Activated T-cell treated with anti-CD3 and anti-CD28 coated beads for 1 hour (primary cell): ENCODE results near the gene STX12.

Experiments
- DNase-seq: peaks from one replicate; pipeline ENCODE4 v3.0.0-alpha.2; 2020; ENCODE audit warnings: low read depth

Gene STX12

DNA sequence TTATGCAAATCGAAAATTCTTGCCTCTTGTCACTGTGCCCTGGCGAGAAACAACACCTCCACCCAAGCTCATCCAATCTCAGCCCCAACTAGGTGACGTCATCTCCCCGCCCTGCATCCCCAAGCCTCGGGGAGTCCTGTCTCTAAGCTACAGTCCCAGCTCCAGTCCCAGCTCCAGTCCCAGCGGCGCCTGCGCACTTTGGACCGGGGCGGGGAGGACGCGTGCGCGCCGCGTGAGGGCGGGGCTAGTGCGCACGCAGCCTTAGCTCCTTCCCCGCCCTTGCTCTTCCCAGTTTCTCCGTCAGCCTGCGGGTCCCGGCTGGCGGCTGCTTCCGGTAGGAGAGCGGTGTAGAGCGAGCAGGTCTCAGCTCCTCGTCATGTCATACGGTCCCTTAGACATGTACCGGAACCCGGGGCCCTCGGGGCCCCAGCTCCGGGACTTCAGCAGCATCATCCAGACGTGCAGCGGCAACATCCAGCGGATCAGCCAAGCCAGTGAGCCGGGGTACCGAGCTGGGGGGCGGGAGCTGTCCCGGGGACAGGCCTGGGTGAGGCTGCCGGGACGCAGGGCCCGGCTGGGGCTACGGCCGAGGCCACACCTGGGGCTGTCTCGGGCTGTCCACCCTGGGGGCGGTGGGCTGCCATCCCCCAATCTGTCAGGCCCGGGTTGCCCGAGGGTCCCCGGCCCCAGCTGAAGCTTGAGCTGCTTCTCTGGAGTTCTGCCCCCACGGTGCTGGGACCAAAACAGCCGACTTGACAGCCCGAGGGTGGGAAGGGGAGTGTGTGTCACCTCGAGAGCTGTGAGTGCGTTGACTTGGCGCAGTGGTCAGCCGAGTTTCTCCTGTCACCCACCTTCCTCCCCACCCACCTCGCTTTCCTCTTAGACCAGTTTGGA, at the start of gene STX12:
Gene STX12, plus strand, starts transcription at position 288 of the 894 bp plus-strand sequence. Its CDS starts 89 bp downstream, at position 377.
- DNase-seq, result peak; percentile 97

DNA sequence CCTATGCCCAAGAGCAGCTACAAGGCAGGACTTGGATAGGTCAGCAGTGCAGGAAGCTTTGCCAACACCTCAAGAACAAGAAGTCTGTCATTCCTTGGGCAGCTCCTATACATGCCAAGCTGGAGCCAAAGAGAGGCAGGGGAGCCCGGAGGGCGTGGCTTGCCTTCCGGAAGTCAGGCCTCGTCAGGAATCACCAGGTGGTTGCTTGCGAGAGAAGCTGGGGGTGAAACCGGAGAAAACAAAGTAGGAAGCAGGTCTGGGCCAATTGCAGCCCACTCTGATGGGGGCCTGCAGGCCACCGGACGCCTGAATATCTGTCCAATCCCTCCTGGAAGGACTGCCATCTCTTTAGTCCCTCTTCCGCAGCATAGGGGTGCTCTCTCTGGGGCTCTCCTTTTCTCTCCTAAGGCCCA, 48.1 kb upstream of the STX12 start:
- no peak for DNase-seq

DNA sequence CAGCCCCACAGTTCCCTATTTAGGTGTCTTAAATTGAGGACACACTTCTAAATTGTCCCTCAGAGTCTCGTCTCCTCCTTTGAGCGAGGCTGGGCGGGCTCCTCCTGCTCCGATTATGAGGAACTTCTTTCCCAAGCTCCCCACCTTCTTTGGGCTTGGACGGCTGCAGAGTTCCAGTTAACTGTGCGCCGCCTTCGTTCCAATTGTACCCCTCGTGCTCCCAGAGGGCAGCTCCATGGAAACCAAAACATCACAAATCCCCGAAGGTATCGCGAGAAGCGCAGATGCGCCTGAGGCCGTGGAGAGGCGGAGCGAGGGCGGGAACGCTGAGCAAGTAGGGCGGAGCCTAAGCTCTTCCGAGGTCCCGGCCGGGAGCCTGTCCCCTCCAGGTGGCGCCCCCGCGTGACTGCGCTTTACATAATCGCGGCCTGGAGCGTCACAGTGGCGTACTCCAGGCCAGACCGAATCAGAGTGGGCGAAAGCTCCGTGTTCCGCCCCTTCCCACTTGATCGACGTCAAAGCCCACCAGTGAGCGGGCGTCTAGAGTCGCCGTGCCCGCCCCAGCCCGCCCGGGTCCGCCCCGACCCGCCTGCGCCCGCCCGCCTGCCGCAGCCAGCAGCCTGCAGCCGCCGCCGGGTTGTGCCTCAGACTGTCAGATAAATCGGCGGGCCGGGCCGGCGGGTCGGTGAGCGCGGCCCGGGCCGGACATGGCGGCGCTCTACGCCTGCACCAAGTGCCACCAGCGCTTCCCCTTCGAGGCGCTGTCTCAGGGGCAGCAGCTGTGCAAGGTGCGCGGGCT, 47.4 kb upstream of the STX12 start, which contains the start of gene FAM76A:
Gene FAM76A, plus strand, starts transcription at position 588 of the 799 bp plus-strand sequence. Its CDS starts 120 bp downstream, at position 708.
- DNase-seq, result peak; percentile 99

DNA sequence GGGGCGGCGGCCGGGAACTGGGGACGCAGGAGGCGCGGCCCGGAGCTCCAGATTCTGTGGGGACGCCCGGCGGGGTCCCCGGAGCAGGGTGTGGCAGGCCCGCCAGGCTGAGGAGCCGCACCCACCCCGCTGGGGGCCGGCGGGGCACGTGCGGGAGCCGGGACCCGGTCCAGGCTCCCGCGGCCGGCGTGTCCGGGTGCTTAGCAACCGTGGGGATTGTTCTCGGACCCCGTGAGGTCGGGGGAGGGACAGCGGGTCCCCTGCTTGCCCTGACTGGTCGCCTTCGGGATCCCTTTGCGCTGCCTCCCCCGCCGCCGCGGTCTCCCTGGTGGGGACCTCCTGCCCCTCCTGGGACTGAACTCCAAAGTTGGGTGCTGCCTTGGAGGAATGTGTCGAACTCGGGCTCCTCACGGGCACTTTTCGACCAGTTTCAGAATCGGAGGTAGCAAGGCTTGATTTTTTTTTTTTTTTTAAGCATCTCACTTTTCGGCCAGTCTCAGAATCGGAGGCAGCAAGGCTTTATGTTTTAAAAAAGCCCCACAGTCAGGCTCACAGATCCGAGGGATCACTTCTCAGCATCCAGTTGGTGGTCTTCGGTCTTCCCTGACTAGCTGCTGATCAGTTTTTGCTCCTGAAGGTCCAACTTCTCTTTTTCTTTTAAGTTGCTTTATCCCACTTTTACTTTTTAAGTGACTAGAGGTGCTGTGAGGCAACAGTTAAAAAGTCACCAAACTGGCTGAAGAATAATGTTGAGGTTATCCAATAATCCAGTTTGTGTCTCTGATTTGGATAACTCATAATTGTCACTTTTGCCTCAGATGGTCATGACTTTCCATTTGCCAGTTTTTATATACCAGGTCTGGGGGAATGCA, 46.6 kb upstream of the STX12 start:
- DNase-seq, result peak; percentile 23

DNA sequence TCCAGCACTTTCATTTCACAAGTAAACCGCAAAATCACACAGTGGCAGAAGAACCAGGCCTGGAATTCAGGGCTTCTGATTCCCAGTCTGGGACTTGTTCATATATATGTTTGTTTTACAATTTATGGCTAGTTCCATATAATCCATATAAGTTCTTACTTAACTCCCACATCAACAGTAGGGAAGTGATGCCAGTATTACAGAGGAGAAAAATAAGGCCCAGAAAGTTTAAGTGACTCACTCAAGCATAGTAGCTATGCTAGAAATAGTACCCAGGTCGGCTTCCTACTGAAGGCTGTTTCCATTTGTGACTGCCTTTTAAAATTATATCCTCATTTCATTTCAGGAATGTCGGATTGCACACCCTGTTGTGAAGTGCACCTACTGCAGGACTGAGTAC, 45.9 kb upstream of the STX12 start:
- DNase-seq, result no peak

DNA sequence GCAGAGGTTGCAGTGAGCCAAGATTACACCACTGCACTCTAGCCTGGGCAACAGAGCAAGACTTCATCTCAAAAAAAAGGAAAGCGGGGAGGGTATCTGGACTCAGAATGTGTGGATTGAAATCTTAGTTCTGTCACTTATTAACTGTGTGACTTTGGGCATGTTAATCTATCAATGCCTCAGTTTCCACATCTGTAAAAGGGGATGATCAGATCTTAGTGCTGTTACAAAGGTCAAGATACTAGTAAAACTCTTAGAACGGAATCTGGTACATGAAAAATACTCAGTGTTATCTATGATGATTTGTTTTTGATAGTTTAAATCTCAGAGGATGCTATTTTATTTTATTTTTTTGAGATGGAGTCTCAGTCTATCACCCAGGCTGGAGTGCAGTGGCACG, 36.8 kb upstream of the STX12 start:
- DNase-seq, result no peak

DNA sequence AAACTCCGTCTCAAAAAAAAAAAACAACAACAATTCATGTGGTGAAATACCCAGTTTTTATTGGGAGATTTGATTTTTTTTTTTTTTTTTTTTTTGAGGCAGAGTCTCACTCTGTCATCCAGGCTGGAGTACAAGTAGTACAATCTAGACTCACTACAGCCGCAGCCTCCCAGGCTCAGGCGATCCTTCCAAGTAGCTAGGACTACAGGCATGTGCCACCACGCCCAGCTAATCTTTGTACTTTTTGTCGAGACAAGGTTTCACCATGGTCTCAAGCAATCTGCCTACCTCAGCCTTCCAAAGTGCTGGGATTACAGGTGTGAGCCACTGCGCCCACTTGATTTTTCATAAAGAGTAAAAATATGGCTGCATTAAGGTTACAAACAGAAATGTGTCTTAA, 31.9 kb upstream of the STX12 start:
- DNase-seq, result no peak

DNA sequence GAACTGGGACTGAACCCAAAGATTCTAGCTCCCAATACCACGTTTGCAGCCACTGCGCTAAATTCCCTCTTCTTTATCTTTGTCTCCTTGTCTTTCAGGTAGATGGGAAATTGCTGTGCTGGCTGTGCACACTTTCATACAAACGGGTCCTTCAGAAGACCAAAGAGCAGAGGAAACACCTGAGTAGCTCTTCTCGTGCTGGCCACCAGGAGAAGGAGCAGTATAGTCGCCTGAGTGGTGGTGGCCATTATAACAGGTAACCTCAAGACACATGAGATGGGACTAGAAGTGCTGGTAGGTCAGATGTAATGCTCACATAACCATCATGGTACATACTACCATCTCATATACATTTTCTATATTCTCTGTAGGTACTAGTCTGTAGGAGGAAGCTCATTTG, 28.5 kb upstream of the STX12 start:
- DNase-seq, result no peak

DNA sequence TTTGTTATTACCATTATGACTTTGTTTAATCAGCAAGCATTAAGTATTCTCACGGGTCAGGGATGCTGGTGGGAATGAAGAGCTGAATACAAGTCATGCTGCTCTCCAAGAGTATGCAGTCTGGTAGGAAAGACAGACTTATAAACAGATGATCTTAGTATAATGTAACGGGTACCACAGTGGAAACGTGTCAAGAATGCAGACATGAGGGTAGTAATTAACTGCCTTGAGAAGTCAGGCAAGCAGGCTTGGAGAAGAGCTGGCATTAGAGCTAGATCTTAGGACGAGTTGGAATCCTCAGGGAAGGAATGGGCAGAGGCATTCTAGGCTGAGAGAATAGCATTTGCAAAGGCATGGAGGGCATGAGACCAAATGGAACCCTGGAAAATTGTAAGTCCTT, 27.6 kb upstream of the STX12 start:
- no peak for DNase-seq

DNA sequence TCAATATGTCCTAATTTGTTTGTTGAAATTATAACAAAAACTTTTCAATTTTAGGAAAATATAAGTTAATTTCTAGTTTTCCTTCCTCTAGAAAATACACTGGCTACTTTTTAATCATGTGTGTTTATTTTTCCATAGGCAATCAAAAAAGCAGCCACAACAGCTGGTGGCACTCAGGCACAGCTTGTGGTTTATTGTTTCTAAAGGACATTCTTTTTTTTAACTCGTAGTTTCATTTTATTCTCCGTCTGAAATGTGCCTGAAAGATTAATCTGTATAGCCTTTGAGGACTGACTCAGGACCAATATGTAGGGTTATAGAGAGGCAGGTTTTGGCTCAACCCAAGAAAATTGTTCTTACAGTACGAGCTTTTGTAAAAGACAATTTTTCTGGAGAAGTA, 20.7 kb upstream of the STX12 start:
- DNase-seq, result no peak

DNA sequence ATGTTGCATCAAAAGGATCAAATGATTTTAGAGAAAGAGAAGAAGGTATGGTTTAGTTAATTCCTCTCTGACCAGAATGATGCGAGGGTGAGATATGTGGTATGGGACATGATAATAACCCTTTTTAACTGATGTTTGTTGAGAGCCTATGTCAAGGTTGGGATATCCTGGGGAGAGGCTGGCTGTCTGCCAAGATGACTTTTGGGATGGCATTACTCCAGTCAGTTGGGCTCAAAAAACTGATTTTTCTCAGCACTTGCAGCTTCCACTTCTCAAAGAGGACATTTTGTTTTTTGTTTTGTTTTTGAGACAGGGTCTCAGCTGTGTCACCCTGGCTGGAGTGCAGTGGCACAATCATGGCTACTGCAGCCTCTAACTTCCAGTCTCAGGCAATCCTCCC, 17.7 kb upstream of the STX12 start:
- no peak for DNase-seq

DNA sequence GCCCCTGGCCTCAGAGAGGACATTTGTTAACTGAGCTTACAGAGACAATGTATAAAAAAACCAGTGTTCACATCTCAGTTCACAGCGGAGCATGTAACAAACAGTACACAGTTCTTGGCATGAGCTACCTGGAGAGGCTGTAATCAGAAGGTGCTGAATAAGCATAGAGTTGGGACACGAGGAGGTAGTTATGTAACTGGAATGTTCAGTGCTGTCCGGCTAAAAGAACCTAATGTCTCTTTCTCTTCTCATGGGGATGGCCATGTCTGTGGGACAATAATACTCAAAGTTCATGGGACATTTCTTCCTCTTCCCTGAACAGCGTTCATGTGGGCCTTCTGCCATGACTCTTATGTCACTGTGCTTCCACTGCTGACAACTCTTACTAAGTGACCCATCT, 17.2 kb upstream of the STX12 start:
- no peak for DNase-seq

DNA sequence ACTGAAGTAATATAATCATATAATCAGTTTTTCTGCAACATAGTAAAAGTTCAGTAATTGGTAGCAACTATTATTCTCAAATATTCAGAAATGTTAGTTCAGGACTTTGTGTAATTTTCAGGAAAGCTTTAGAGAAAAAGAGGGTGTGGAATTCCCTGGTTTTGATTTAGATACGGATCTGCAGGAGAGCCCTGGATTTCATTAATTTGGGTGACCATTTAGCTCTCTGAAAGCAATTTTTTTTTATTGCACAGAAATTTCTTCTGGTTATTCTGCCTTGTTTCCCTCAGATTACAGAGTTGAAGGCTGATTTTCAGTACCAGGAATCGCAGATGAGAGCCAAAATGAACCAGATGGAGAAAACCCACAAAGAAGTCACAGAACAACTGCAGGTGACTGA, 13.8 kb upstream of the STX12 start:
- no peak for DNase-seq

DNA sequence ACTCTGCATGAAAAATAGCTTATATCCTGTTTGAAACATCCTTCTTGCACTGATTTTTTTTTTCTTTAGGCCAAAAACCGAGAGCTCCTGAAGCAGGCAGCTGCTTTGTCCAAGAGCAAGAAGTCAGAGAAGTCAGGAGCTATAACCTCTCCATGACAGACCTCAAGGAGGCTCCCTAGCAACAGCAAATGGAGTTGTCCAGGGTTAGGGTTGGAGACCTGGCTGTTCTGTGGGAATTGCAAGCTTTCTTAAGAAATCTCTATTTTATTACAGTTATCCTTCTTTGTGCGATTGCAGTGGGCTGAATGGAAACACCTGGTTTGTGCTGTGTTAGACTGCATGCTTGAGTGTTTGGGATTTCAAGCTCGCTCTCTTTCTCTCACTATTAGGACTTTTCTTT, 12.6 kb upstream of the STX12 start:
- DNase-seq, result no peak

DNA sequence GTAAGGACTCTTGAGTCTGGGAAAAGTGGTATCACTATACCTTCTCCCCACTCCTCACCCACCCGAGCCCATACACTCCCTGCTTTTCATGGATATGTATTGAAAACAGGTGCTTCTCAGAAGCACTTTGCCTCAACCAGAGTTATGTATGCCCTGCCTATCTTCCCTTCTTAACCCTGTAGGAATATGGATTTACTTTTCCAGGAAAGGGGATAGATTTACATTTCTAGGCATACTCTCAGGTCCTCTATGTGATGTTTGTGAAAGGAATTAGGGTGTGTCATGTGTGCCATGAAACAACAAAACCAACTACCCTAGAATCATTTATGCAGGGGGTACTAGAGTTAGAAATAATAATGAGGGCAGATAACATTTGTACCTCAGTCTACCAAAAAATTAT, 11.0 kb upstream of the STX12 start:
- no peak for DNase-seq

DNA sequence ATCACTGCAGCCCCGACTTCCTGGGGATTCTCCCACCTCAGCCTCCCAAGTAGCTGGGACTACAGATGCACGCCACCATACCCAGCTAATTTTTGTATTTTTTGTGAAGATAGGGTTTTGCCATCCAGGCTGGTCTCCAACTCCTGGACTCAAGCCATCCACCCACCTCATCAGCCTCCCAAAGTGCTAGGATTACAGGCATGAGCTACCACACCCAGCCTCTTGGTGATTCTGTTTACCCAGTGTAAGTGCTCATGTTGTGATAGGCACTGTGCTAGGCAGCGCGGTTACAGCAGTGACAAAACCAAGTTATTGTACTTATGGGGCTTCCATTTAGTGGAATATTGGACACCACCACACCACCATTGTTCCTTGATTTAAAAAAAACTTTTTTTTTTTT, 9.7 kb upstream of the STX12 start:
- DNase-seq, result no peak

DNA sequence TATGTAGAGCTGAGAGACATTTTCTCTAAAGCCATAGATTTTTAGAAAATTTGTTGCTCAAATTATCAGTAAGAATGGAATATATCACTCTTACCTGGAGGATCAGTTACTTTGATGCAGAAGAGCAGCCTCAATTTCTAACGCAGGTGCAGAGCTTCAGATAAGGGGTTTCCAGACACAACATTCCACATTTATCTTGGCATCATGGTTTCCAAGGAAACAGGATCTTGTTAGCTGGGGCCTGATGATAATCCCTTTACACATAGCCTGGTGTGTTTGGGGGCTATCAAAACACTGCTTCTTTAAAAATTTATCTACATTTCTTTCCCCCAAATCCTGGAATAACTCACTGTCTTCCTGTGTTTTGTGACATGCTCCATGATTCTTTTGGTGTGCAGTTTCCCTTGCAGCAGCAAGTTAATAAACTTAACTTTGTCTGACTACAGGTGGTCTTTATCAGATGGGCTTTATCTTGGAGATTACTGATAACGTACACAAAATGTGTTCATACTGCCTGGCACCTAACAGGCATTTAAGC, 2.7 kb upstream of the STX12 start:
- DNase-seq, result no peak

DNA sequence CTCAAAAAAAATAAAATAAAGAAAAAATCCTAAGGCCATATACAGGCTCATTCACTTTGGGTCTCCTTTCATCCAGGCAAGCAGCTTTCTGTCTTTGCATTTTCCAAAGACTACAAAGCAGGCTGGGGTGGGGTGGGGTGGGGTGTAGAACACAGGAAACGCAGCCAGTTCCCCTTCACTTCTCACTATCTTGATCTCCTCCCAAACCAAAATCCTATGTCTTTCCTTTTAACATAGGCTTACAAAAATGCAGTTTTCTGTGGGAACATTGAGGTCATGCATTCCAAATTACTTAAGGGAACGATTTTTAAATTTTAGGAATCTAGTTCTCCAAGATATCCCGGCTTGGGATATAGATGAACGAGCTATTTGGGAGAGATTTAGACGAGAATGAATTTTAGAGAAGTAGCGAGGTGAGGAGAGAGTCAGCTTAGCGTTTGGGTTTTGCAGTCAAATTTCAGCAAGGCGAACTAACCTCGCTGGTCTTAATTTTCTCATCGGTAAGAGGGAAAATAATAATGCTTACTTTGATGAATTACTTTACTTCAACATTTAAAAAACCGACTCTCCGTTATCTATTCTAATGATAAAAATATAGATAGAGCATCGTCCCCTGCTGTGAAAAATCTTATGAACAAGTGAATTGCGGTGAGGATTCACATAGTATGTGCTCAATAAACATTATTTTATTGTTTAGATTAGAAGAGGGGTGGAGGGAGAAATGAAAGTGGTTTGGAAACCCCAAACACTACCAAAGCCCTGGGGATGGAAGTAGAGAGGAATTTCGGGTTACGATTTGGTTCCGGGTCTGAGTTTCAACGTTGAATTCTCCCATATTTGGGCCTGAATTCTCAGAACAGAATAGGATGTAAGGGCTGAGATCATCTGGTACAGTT, 735 bp upstream of the STX12 start:
- DNase-seq, result no peak

DNA sequence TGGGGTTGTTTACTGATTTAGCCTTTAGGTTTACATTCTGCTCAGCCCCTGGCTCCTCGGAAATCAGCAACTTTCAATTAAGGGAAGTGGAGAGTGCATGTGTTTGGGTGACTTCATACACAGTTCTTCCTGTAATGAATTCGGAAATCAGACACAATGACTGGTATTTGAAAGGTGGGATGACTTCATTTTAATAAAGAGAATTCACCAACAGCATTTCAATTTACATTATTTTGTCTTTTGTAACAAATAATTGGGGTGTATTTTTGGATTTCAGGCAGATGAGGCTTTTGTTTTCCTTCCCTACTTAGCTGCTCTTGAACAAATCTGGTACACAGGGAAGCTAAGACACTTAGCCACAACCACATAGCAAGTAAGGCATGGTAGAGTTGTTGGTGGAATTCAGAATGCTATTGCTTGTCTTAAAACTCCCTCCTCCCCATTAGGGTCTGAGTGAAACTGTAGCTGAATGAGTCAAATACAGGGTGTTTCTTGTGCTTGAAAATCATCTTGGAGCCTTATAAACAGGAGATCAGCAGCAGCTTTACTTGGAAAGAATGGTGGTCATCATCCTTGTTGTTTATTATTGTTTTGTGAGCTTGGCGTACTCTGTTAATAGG, 917 bp downstream of the STX12 start:
- no peak for DNase-seq

DNA sequence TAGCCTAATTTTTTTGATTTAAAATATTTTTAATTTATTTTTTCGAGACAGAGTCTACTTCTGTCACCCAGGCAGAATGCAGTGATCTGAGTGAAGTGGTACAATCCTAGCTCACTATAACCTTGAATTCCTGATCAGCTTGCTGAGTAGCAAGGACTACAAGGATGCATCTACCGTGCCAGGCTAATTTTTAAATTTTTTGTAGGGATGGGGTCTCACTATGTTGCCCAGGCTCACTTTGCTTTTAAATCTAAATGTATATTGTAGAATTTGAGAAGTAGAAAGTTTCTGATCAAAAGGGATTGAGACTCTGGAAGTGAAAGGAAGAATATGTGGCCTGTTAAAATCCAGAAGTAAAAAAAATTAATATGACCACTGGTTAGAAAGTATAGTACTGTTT, 1.6 kb downstream of the STX12 start:
- no peak for DNase-seq
